ENCODE results near the gene DNAJB2. TPM values are rescaled to one million over a fixed set of nuclear protein-coding genes. Genes with fewer than 3 reads are reported as not detected.

The DNAJB2 gene
- total and polyA plus RNA-seq, 2 donors (not counting 3 experiments of a cell fraction or from before 2014, with no cell fraction given), result 30.4 to 35.0 TPM

GRCh38 chr2:219299372-219299760, 20.2 kb downstream of the DNAJB2 start:
- Histone ChIP-seq H3K9me3 (replicated peaks; ENCODE audit: control insufficient read depth, insufficient read depth, low read length) (no peaks in the 10 kb centered on the region), H3K36me3 (ENCODE audit: control insufficient read depth in 2 of 2, extremely low read depth in 1 of 2, insufficient read depth in 2 of 2, low read length in 2 of 2) (no peaks in the 10 kb centered on the region), H3K9ac (replicated peaks; ENCODE audit: extremely low read depth, insufficient read depth, low read length) (no peak overlapping the region), H3K79me2 (ENCODE audit: control insufficient read depth, insufficient read depth, low read length) (no peaks in the 10 kb centered on the region), H3K27me3 (ENCODE audit: control insufficient read depth in 2 of 2, insufficient read depth in 2 of 2, low read length in 2 of 2) (peaks cover 7 to 14% of the 10 kb centered on the region in 2 experiments), H3K27ac (ENCODE audit: insufficient read depth, low read depth, low read length) (no peak overlapping the region), H4K20me1 (replicated peaks; ENCODE audit: control insufficient read depth, extremely low read depth, insufficient read depth, low read length) (no peaks in the 10 kb centered on the region), H3K9me1 (replicated peaks; ENCODE audit: control insufficient read depth, extremely low read depth, insufficient read depth, low read length) (no peaks in the 10 kb centered on the region), H2AFZ (ENCODE audit: low read depth, low read length) (no peak overlapping the region), H3K4me3 (replicated peaks in 1 of 3; ENCODE audit: insufficient read depth in 1 of 3, low read depth in 1 of 3, low read length in 3 of 3) (no peak overlapping the region), H3K4me2 (ENCODE audit: insufficient read depth, low read length) (no peak overlapping the region), H3K4me1 (ENCODE audit: control insufficient read depth, extremely low read depth, insufficient read depth, low read length) (peaks cover 2% of the 10 kb centered on the region)
- no peak for TF ChIP-seq CTCF (IDR thresholded peaks at IDR 0.05; ENCODE audit: extremely low read depth in 1 of 2, insufficient read depth in 1 of 2, low read depth in 1 of 2, low read length in 2 of 2)
- TF ChIP-seq EZH2 (IDR thresholded peaks at IDR 0.05; ENCODE audit: borderline replicate concordance, low read depth, low read length, severe bottlenecking), result no peak
- TF ChIP-seq MYC (IDR thresholded peaks at IDR 0.05; ENCODE audit: low read depth, low read length), result no peak
- ChIA-PET CTCF (interaction anchor here (0.9 to 11.2 kb wide), 10 partner anchors 9 to 269 kb away, joined by 3 to 253 read pairs (median 3); partner anchors contain the start of genes DNAJB2, NHEJ1 and SLC23A3), POLR2A (no interaction called here)
- intact Hi-C loops (cut with micrococcal nuclease), result loop anchor here (5.0 kb wide), 2 partner anchors 88 to 317 kb away; partner anchors contain the start of gene DNPEP
- FAIRE-seq (no peak), DNase-seq (ENCODE audit: low read depth, low spot score) (no peak)
- BruUV-seq (replicated peaks), result no TSS peak
- dilution Hi-C loops (cut with MboI; ENCODE audit: extremely low pct_ligation_motif_present, low sequenced_read_pairs), result no loop called here

DNA sequence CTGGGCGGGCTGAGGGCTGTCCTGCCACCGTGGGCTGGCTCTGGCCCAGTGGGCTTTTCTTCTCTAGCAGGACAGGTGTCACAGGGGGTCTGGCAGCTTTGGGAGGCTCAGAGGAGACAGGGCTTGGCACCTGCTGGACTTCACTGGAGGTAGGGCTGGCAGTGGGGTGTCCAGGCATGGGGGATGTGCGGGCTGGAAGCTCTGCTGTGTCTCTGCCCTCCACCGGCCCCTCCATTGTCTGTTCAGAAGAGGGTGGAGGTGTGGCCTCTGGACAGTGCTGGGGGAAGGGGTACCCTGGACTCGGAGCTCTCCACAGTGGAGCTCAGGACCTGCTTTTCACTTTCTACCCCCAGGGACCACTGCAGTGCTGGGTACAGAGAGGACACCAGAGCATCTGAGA, 20.9 kb downstream of the DNAJB2 start:
- H4K20me1 ChIP-seq (replicated peaks; ENCODE audit: control insufficient read depth, extremely low read depth, insufficient read depth, low read length), result no peaks in the 10 kb centered on the region
- dilution Hi-C loops (cut with MboI; ENCODE audit: extremely low pct_ligation_motif_present, low sequenced_read_pairs), result no loop called here
- DNase-seq (ENCODE audit: low read depth, low spot score) (no peak), FAIRE-seq (no peak)
- ChIA-PET POLR2A (no interaction called here), CTCF (interaction anchor here (0.9 to 11.2 kb wide), 12 partner anchors 8 to 424 kb away, joined by 3 to 253 read pairs (median 3); partner anchors contain the start of genes DNAJB2, GLB1L, NHEJ1 and STK16)
- no peaks in the 10 kb centered on the region for H3K9me1 ChIP-seq (replicated peaks; ENCODE audit: control insufficient read depth, extremely low read depth, insufficient read depth, low read length)
- H3K4me3 ChIP-seq (replicated peaks in 1 of 3; ENCODE audit: insufficient read depth in 1 of 3, low read depth in 1 of 3, low read length in 3 of 3), result no peak overlapping the region
- H3K4me2 ChIP-seq (ENCODE audit: insufficient read depth, low read length), result no peak overlapping the region
- no peak overlapping the region for H3K27ac ChIP-seq (ENCODE audit: insufficient read depth, low read depth, low read length)
- intact Hi-C loops (cut with micrococcal nuclease), result no loop called here
- no peak overlapping the region for H2AFZ ChIP-seq (ENCODE audit: low read depth, low read length)
- H3K9ac ChIP-seq (replicated peaks; ENCODE audit: extremely low read depth, insufficient read depth, low read length), result no peak overlapping the region
- no TSS peak for BruUV-seq (replicated peaks)
- no peak for TF ChIP-seq CTCF (IDR thresholded peaks at IDR 0.05; ENCODE audit: extremely low read depth in 1 of 2, insufficient read depth in 1 of 2, low read depth in 1 of 2, low read length in 2 of 2)
- TF ChIP-seq FOS (IDR thresholded peaks at IDR 0.05; ENCODE audit: borderline replicate concordance, insufficient read depth, low read length), result no peak
- TF ChIP-seq JUN (IDR thresholded peaks at IDR 0.05; ENCODE audit: borderline replicate concordance, insufficient read depth, insufficient read length, low read depth), result no peak
- no peak for TF ChIP-seq POLR2AphosphoS5 (IDR thresholded peaks at IDR 0.05; ENCODE audit: insufficient read depth, low read depth, low read length)
- no peak for TF ChIP-seq POLR2A (IDR thresholded peaks at IDR 0.05; ENCODE audit: low read depth, low read length)
- TF ChIP-seq, protein P1, sequence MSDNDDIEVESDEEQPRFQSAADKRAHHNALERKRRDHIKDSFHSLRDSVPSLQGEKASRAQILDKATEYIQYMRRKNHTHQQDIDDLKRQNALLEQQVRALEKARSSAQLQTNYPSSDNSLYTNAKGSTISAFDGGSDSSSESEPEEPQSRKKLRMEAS (IDR thresholded peaks at IDR 0.05; ENCODE audit: insufficient read depth, insufficient read length), result no peak
- TF ChIP-seq EZH2 (IDR thresholded peaks at IDR 0.05; ENCODE audit: borderline replicate concordance, low read depth, low read length, severe bottlenecking), result no peak
- no peak for TF ChIP-seq GATA2 (IDR thresholded peaks at IDR 0.05; ENCODE audit: insufficient read depth, insufficient read length, low read depth, low read length)
- TF ChIP-seq MYC (IDR thresholded peaks at IDR 0.05; ENCODE audit: low read depth, low read length), result no peak
- peaks cover 7 to 14% of the 10 kb centered on the region in 2 experiments for H3K27me3 ChIP-seq (ENCODE audit: control insufficient read depth in 2 of 2, insufficient read depth in 2 of 2, low read length in 2 of 2)
- no peaks in the 10 kb centered on the region for H3K36me3 ChIP-seq (ENCODE audit: control insufficient read depth in 2 of 2, extremely low read depth in 1 of 2, insufficient read depth in 2 of 2, low read length in 2 of 2)
- H3K4me1 ChIP-seq (ENCODE audit: control insufficient read depth, extremely low read depth, insufficient read depth, low read length), result no peaks in the 10 kb centered on the region
- no peaks in the 10 kb centered on the region for H3K9me3 ChIP-seq (replicated peaks; ENCODE audit: control insufficient read depth, insufficient read depth, low read length)
- H3K79me2 ChIP-seq (ENCODE audit: control insufficient read depth, insufficient read depth, low read length), result no peaks in the 10 kb centered on the region

Measured in endothelial cell of umbilical vein (primary cell).